Measurements from ENCODE around the gene TMEM117.

GRCh38 chr12:43880547-43880946 is 44.7 kb downstream of the TMEM117 start:
- TF ChIP-seq CTCF (optimal IDR thresholded peaks at IDR 0.05 in 1 of 3, IDR thresholded peaks at IDR 0.05 in 1 of 3, conservative IDR thresholded peaks at IDR 0.05 in 1 of 3; ENCODE audit: extremely low read depth in 1 of 3, insufficient read depth in 2 of 3, low read length in 3 of 3) (no peak), EZH2 (IDR thresholded peaks at IDR 0.05; ENCODE audit: low read length) (no peak)

Measured in keratinocyte (primary cell).